HG03457 (cell line): ENCODE results near the gene CA10.

Source experiments
- ATAC-seq: cut with Tn5 transposase; IDR thresholded peaks from one replicate; pipeline ENCODE4 v1.9.1; 2021; ENCODE audit warnings: moderate number of reproducible peaks; ENCODE audit not compliant: unreplicated experiment

Gene CA10

DNA sequence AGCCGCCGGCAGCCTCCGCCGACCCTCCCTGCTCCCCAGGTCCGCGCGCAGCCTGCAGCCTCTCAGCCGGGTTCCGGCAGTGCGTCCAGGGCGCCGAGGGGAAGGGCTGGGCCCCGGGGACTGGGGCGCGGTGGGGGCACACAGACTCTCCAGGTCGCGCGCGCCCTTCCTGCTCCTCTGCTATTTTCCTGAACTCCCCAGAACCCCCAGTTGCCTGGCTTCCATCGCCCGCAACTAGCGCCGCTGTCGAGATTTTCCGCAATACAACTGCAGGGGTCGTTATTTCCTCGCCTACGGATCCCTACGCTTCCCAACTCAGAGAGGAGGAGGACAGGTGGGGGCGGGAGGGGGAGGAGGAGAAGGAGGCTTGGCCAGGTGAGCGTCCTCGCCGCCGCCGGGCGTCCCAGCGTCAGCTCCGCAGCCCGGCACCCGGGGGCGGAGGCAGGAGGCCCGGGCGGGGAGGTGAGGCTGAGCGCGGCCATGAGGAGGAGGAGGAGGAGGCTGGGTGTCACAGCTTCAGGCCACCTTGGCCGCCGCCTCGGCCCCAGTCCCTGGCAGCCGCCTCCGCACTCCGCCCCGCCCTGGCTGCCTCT lies at the start of gene CA10:
TSS of gene CA10 (minus strand) at position 265 of the 593 bp plus-strand sequence.
- ATAC-seq, result no peak

DNA sequence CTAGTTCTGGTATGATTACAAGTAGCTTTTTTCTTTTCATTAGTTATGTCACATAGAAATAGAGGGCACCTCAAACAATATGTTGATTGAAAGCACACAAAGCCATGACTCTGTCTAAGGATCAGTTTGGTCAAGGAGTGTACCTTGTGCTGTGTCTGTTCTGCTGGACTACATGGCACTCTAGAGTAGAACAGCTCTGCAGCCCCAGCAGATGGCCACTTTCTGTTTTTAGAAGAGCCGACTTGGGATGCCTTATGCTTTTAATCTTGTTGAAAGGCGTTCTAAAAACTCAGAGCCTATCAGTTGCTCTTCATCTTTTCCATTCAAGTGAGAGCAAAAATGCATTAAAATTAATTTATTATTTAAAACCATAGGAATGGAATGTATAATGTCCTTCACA lies 49.3 kb upstream of the CA10 start:
- no peak for ATAC-seq

DNA sequence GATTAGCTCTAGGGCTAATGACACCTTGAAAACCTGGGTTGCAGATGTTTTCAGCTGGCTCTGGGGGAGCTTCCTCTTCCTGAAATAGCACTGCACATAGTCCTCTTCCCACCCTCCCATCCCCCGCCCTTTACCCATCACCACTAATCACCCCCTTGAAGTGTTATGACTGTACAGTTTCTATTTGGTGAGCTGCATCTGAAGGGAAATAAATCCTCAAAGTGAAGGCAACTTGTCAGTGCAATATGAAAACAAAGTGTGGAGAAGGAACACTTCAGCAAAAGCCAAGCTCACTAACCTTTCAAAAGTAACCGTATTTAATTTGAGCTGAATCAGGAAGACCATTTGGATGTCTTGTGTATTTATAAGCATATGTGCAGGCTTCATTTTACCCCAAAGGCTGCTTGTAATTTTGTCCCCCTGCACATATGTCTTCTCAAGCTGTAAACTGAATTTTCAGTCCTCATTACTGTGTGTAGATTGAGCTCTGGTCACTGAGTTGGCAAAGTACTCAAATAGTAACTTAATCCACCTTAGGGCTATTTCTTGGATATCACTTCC lies 44.1 kb upstream of the CA10 start:
- no peak for ATAC-seq

DNA sequence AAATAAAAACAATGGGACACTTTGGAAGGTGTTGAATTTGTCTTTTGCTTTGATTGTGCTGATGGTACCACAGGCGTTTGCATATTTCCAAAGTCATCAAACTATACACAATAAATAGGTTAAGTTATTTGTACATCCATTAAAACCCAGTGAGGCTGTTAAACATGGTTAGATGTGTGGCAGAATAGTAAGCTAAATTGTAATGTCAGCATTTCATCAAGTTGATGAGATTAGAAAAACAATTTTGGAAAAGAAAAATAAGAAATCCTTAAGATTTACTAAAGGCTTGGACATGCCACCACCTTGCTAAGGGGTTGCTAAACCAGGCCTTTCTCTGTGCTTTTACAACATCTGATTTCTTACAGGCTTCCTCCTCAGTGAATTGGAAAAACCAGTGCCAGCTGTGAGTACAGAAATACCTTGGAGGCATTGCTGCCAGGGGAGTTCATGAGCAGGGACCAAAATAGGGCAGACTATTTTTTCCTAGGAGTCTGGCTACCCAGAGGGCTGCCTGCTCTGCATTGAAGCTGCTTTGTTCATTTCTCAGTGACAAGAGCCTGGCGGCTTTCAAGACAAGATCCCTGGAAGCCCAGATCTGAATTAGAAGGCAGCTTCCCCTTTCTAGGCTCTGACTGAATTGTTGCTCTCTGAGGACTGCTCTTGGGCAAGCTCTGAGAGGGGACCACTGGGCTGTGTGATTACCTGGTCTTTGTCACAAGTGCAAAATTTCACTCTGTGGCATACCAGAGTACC lies 43.4 kb upstream of the CA10 start:
- ATAC-seq, result no peak

DNA sequence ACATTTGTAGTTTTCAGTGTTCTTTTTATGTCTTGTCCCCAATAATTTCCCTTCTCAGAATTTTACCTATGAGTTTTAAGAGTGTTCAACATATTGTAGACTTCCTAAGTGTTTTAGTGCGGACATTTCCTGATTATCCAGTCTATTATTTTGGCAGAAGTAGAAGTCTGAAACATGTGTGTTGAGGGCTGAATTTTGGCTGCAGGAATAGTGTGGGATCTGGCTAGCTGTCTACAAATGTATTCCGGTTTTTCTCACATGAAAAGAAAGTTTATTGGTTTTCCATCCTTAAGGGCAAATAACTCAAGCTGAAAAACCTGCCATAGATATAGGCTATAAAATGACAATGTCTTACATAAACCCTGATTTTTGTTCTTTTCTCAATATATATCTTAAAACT lies 33.0 kb upstream of the CA10 start:
- ATAC-seq, result no peak

DNA sequence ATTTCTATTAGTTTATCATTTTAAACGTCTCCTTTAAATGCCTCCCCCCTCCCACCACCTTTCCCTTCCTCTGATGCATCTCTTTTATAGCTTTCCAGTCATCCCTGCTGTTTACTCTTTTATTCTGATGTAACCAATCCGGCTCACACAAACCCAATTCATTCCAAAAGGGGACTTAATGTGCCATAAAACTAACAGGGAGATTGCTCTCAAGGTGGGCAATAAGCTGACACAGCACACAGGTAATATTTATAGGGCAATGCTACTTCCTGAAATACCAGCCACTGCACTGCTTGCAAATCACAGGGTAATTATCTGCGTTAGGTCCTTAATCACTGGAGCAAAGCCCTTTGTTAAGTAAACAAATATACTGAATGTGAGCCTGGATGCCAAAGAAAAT lies 23.3 kb upstream of the CA10 start:
- ATAC-seq, result no peak

GRCh38 chr17:52178012-52178411 lies 19.5 kb upstream of the CA10 start:
- ATAC-seq, result no peak

GRCh38 chr17:52170963-52171572 lies 12.6 kb upstream of the CA10 start:
- ATAC-seq, result no peak

- no peak for ATAC-seq
These were observed 1.6 kb upstream of the CA10 start for GRCh38 chr17:52160136-52160567.

- no peak for ATAC-seq
These were observed 977 bp upstream of the CA10 start for GRCh38 chr17:52159246-52160135.

DNA sequence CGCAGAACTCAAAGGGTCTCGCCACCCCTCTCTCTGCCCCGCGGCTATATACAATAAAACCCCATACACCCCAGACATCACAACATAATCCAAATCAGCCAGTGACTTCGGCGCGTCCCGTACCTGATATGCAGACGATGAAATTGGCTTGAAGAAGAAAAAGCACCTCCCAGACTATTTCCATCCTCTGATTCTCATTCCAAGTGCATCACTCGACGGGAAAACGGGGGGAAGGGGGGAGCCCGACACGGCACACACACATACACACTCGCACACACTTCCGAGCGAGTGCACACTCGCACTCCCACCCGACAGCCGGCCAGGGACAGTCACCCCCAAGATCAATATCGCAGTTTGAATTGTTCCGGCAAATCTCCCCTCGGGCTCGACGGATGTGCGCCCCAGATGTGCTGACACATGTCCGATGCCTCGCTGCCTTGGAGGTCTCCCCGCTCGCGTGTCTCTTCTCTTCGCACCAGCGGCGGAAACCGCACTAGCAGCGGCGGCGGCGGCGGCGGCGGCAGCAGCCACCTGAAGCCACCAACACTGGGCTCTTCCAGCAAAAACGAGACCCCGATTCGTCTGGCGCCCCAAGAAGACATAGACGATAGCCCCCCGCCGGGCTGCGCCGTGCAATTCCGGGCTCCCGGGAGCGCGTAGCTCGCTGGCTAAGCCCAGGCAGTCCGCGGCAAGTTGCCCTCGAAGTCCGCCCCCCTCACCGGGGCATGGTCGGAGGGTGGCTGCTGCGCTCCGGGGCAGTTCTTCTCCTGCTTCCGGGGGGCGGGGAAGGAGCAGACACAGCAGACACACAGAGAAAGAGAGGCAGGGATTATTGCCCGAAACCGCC lies 688 bp downstream of the CA10 start:
- ATAC-seq, result no peak

- no peak for ATAC-seq
These were observed 1.6 kb downstream of the CA10 start for GRCh38 chr17:52156576-52157570.

GRCh38 chr17:52155301-52155700 lies 3.2 kb downstream of the CA10 start:
- ATAC-seq, result no peak

DNA sequence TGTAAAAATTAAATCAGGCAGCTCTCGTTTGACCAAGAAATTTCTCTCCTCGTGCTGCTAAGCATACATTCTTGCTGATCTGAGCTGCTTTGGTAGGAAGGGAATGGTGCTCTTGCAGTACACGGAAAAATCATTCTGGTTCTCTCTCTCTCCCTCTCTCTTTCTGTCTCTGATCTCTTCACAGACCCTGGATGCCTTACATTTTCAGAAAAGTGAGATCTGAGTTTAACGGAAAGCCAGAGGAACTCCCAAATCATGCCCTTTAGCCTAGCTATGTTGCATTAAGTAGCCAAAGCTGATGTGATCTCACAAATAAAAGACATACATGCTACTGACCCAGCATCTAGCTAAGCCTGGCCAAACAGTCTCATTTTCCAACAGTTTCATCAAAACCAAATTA lies 4.0 kb downstream of the CA10 start:
- no peak for ATAC-seq

DNA sequence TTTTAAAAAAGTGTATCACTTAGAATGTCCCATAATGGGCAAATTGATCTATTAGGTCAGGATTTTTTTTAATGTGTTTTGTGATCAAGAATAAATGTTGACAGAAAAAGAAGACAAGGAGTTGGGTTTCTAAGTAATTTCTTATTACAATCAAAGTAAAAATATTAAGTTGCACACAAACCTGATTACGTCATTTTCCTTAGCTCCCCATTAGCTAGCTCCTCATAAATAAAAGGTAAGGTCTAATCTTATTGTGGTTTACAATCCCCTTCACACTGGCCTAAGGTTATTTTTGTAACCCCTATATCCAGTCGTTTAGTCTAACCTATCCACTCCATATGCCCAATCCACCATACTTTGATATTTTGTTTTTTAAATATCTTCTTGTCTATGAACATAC lies 7.6 kb downstream of the CA10 start:
- ATAC-seq, result no peak

- no peak for ATAC-seq
These were observed 8.9 kb downstream of the CA10 start for GRCh38 chr17:52149626-52150025.

GRCh38 chr17:52148969-52149351 lies 9.6 kb downstream of the CA10 start:
- ATAC-seq, result no peak

GRCh38 chr17:52148288-52148968 lies 10.1 kb downstream of the CA10 start:
- no peak for ATAC-seq
